HepG2 (cell line): ENCODE measurements around the gene FNDC3B. TPM values are rescaled to one million over a fixed set of nuclear protein-coding genes. Genes with fewer than 3 reads are reported as not detected.
A peak's percentile ranks its signal among the peaks of the same experiment; 100 is the strongest.

Experiments used
- CEBPB ChIP-seq: IDR thresholded peaks from 2 replicates; pipeline ENCODE4 v1.6.1; 2011; ENCODE audit warnings: low read depth, low read length, improper control_type of control experiment, borderline replicate concordance
- CHD4 ChIP-seq: fragments of 200-600 bp; sonication (generic); IDR thresholded peaks from 2 replicates; pipeline ENCODE4 v1.7.0; 2017; ENCODE audit warnings: mild to moderate bottlenecking, low read length, borderline replicate concordance
- GABPB1 ChIP-seq: IDR thresholded peaks from 2 replicates; pipeline ENCODE4 v1.6.1; 2016; ENCODE audit warnings: mild to moderate bottlenecking, missing genetic modification reagents, moderate library complexity, missing compliant biosample characterization
- MYNN ChIP-seq: sonication (generic); formaldehyde crosslinking; IDR thresholded peaks from 2 replicates; pipeline ENCODE4 v1.4.0; 2020; ENCODE audit warnings: mild to moderate bottlenecking, low read depth, missing genetic modification reagents
- NR2F2 ChIP-seq: IDR thresholded peaks from 2 replicates; pipeline ENCODE4 v1.6.1; 2012; ENCODE audit warnings: low read depth, inconsistent platforms, borderline replicate concordance
- SP4 ChIP-seq: sonication (generic); formaldehyde crosslinking; IDR thresholded peaks from 2 replicates; pipeline ENCODE4 v1.8.1; 2023; ENCODE audit warnings: mild to moderate bottlenecking, missing genetic modification reagents
- ZNF563 ChIP-seq: sonication (generic); formaldehyde crosslinking; IDR thresholded peaks from 2 replicates; pipeline ENCODE4 v1.8.0; 2022; ENCODE audit warnings: mild to moderate bottlenecking, moderate library complexity, missing genetic modification reagents
- ZNF879 ChIP-seq: sonication (generic); formaldehyde crosslinking; IDR thresholded peaks from 2 replicates; pipeline ENCODE4 v1.8.1; 2023; ENCODE audit warnings: missing genetic modification reagents
- polyA plus RNA-seq, 8 experiments: library from polyadenylated mRNA; depleted of rRNA in 3 of 8; stranded (reverse) in 7 of 8; unstranded in 1 of 8; fragments of >200 nt; fragmentation: Illumina TruSeq in 4 of 8; extraction: Trizol in 4 of 8; gene quantifications; 2 replicates each; pipeline versions ENCODE4 v1.2.1 to v1.2.3, GENCODE V29; 2011 to 2016; ENCODE audit warnings: low read depth in 4 of 8, missing spikeins in 1 of 8, mixed read lengths in 1 of 8; ENCODE audit not compliant: insufficient read depth in 1 of 8
- total RNA-seq, 5 experiments: library from RNA; depleted of rRNA; stranded (reverse); fragments of >200 nt; fragmentation: Illumina TruSeq; extraction: Trizol; gene quantifications; 2 replicates each; pipeline ENCODE4 v1.2.3, GENCODE V29; 2016; ENCODE audit warnings: low read depth in 1 of 5
- TF ChIP-seq, protein P1 (sequence below): sonication (generic); formaldehyde crosslinking; IDR thresholded peaks from 2 replicates; pipeline ENCODE4 v1.5.0; 2020; ENCODE audit warnings: missing genetic modification reagents
- TF ChIP-seq, protein P2 (sequence below): sonication (generic); formaldehyde crosslinking; IDR thresholded peaks from 2 replicates; pipeline ENCODE4 v1.4.0; 2020; ENCODE audit warnings: mild to moderate bottlenecking, missing genetic modification reagents
- TF ChIP-seq, protein P3 (sequence below): IDR thresholded peaks from 2 replicates; pipeline ENCODE4 v1.6.1; 2016; ENCODE audit warnings: mild to moderate bottlenecking, missing biosample characterization, missing genetic modification reagents

FNDC3B gene
- total and polyA plus RNA-seq, 2 of the 13 experiments (the other 11 are each of a cell fraction or from before 2014, with no cell fraction given) = 74.8 to 103 TPM

DNA sequence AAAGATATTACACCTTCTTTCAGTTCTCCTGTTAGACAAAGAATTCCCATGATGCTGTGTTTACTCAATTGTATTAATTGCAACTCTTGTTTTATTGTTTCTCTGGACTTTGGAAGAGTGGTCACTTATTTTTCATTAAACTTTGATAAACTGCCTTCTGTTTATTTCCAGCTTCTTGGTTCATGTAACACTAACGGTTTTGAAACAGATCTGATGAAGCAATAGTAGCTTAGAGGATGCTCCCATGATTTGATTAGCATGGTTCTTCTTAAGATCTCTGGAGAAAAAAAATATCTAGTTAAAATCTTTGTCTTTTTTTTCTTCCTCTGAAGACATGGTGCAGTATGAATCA is 90.1 kb downstream of the FNDC3B start (continued):
- TF ChIP-seq CHD4 = 0 out of 2 replicates have a peak, but pooled peaks have one; percentile 11
- TF ChIP-seq, protein P1, sequence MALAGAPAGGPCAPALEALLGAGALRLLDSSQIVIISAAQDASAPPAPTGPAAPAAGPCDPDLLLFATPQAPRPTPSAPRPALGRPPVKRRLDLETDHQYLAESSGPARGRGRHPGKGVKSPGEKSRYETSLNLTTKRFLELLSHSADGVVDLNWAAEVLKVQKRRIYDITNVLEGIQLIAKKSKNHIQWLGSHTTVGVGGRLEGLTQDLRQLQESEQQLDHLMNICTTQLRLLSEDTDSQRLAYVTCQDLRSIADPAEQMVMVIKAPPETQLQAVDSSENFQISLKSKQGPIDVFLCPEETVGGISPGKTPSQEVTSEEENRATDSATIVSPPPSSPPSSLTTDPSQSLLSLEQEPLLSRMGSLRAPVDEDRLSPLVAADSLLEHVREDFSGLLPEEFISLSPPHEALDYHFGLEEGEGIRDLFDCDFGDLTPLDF (CRISPR knock-in tag) = no peak
- TF ChIP-seq MYNN (CRISPR knock-in tag) = no peak
- TF ChIP-seq ZNF879 = no peak
- 0 out of 2 replicates have a peak, but pooled peaks have one; percentile 0 for TF ChIP-seq GABPB1 (CRISPR knock-in tag)
- TF ChIP-seq, protein P2, sequence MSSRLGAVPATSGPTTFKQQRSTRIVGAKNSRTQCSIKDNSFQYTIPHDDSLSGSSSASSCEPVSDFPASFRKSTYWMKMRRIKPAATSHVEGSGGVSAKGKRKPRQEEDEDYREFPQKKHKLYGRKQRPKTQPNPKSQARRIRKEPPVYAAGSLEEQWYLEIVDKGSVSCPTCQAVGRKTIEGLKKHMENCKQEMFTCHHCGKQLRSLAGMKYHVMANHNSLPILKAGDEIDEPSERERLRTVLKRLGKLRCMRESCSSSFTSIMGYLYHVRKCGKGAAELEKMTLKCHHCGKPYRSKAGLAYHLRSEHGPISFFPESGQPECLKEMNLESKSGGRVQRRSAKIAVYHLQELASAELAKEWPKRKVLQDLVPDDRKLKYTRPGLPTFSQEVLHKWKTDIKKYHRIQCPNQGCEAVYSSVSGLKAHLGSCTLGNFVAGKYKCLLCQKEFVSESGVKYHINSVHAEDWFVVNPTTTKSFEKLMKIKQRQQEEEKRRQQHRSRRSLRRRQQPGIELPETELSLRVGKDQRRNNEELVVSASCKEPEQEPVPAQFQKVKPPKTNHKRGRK (CRISPR knock-in tag) = no peak
- no peak for TF ChIP-seq SP4 (CRISPR knock-in tag)
- TF ChIP-seq NR2F2 = no peak
- peak; percentile 49; the same call in 1 of the 2 replicates for TF ChIP-seq CEBPB
- TF ChIP-seq, protein P3, sequence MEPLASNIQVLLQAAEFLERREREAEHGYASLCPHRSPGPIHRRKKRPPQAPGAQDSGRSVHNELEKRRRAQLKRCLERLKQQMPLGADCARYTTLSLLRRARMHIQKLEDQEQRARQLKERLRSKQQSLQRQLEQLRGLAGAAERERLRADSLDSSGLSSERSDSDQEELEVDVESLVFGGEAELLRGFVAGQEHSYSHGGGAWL (CRISPR knock-in tag) = no peak
- no peak for TF ChIP-seq ZNF563
